ENCODE data around the gene CHRM1. TPM values are rescaled to one million over a fixed set of nuclear protein-coding genes. Genes with fewer than 3 reads are reported as not detected.
"Not testable (repeated sequence)": the region's sequence is repeated elsewhere in the genome, so short reads cannot be mapped to it uniquely, and the experiment has no call there.

CHRM1 gene
- total and polyA plus RNA-seq, 8 donors: 0.34 to 2.3 (median 0.57) TPM

DNA sequence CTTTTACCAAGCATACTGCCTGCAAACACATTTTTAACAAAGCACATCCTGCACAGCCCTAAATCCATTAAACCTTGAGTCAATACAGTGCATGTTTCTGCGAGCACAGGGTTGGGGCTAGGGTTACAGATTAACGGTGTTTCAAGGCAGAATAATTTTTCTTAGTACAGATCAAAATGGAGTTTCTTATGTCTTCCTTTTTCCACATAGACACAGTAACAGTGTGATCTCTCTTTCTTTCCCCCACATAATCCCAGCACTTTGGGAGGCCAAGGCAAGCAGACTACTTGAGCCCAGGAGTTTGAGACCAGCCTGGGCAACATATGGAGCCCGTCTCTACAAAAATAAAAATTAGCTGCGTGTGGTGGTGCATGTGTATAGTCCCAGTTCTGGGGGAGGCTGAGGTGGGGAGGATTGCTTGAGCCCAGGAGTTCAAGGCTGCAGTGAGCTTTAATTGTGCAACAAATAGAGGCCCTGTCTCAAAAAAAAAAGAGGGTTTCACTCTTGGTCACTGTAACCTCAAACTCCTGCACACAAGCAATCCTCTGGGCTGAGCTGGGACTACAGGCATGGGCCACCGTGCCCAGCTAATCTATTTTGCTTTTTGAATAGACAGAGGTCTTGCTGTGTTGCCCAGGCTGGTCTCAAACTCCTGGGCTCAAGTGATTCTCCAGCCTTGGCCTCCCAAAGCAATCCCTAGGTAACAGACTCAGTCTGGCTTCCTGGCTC lies 60.2 kb downstream of the CHRM1 start:
- TF ChIP-seq, protein P1, sequence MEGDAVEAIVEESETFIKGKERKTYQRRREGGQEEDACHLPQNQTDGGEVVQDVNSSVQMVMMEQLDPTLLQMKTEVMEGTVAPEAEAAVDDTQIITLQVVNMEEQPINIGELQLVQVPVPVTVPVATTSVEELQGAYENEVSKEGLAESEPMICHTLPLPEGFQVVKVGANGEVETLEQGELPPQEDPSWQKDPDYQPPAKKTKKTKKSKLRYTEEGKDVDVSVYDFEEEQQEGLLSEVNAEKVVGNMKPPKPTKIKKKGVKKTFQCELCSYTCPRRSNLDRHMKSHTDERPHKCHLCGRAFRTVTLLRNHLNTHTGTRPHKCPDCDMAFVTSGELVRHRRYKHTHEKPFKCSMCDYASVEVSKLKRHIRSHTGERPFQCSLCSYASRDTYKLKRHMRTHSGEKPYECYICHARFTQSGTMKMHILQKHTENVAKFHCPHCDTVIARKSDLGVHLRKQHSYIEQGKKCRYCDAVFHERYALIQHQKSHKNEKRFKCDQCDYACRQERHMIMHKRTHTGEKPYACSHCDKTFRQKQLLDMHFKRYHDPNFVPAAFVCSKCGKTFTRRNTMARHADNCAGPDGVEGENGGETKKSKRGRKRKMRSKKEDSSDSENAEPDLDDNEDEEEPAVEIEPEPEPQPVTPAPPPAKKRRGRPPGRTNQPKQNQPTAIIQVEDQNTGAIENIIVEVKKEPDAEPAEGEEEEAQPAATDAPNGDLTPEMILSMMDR (IDR thresholded peaks at IDR 0.05): no peak
- Histone ChIP-seq H3K4me3 (no peak overlapping the region), H3K36me3 (no peaks in the 10 kb centered on the region), H3K27ac (no peak overlapping the region), H3K9me3 (no peaks in the 10 kb centered on the region), H3K27me3 (no peaks in the 10 kb centered on the region), H3K4me1 (peaks cover 3 to 31% of the 10 kb centered on the region in 2 donors)
- intact Hi-C loops (cut with DNase I): no loop called here
- no peak for ATAC-seq
- DNase-seq: no peak

DNA sequence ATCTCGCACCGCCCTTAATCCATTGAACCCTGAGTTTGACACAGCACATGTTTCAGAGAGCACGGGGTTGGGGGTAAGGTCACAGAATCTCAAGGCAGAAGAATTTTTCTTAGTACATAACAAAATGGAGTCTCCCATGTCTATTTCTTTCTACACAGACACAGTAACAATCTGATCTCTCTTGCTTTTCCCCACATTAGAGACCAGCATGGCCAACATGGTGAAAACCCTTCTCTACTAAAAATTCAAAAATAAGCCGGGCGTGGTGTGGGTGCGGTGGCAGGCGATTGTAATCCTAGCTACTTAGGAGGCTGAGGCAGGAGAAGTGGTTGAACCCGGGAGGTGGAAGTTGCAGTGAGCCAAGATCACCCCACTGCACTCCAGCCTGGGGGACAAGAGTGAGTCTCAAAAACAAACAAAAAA lies 61.9 kb downstream of the CHRM1 start:
- not testable (repeated sequence) for H3K36me3 ChIP-seq, H3K9me3 ChIP-seq, H3K27ac ChIP-seq, H3K4me3 ChIP-seq, ATAC-seq, DNase-seq, H3K27me3 ChIP-seq
- intact Hi-C loops (cut with DNase I): loop anchor here in 1 of 2 donors (10.0 kb wide), 1 partner anchor 64 kb away; the partner anchor contains the start of gene TMEM223
- H3K4me1 ChIP-seq: peaks cover 9 to 38% of the 10 kb centered on the region in 2 donors

Other genes with a start within 250 kb of the CHRM1 start
- gene UQCC3, start 249.7 kb downstream of the CHRM1 start, total RNA-seq: 1 to 10 TPM; 6.6 to 6.7 TPM
- 1 to 10 TPM; 6.2 to 9.0 (median 6.8) TPM for gene UQCC3, start 249.7 kb downstream of the CHRM1 start, polyA plus RNA-seq (ENCODE audit: insufficient read length in 6 of 6)
- gene LBHD1, start 249.1 kb downstream of the CHRM1 start, total RNA-seq: 1 to 10 TPM; 6.0 to 8.2 TPM
- gene LBHD1, start 249.1 kb downstream of the CHRM1 start, polyA plus RNA-seq (ENCODE audit: insufficient read length in 6 of 6): 1 to 10 TPM; 4.4 to 9.9 (median 8.2) TPM
- gene UBXN1, start 242.3 kb downstream of the CHRM1 start, total RNA-seq: 10 to 100 TPM; 67.5 to 74.4 TPM
- gene UBXN1, start 242.3 kb downstream of the CHRM1 start, polyA plus RNA-seq (ENCODE audit: insufficient read length in 6 of 6): 100 to 1,000 TPM; 140 to 169 (median 157) TPM
- 1 to 10 TPM in 1 of 2 donors, under 1 TPM in 1; 0.32 to 2.0 TPM for gene LRRN4CL, start 231.8 kb downstream of the CHRM1 start, total RNA-seq
- 1 to 10 TPM in 1 of 6 donors, under 1 TPM in 5; 0.32 to 1.2 (median 0.69) TPM for gene LRRN4CL, start 231.8 kb downstream of the CHRM1 start, polyA plus RNA-seq (ENCODE audit: insufficient read length in 6 of 6)
- 100 to 1,000 TPM in 1 of 2 donors, 10 to 100 TPM in 1; 77.8 to 109 TPM for gene BSCL2, start 213.9 kb downstream of the CHRM1 start, total RNA-seq
- 10 to 100 TPM; 39.9 to 51.9 (median 46.3) TPM for gene BSCL2, start 213.9 kb downstream of the CHRM1 start, polyA plus RNA-seq (ENCODE audit: insufficient read length in 6 of 6)
- under 1 TPM in 1 of 2 donors, not detected in 1; 0.42 TPM for gene GNG3, start 213.7 kb downstream of the CHRM1 start, total RNA-seq
- 1 to 10 TPM; 1.5 to 1.9 (median 1.6) TPM for gene GNG3, start 213.7 kb downstream of the CHRM1 start, polyA plus RNA-seq (ENCODE audit: insufficient read length in 6 of 6)
- 10 to 100 TPM; 31.8 to 43.2 TPM for gene HNRNPUL2, start 193.9 kb downstream of the CHRM1 start, total RNA-seq
- 10 to 100 TPM; 79.9 to 95.4 (median 91.2) TPM for gene HNRNPUL2, start 193.9 kb downstream of the CHRM1 start, polyA plus RNA-seq (ENCODE audit: insufficient read length in 6 of 6)
- 10 to 100 TPM; 32.2 to 33.0 TPM for gene TTC9C, start 192.9 kb downstream of the CHRM1 start, total RNA-seq
- 10 to 100 TPM; 36.9 to 43.4 (median 39.8) TPM for gene TTC9C, start 192.9 kb downstream of the CHRM1 start, polyA plus RNA-seq (ENCODE audit: insufficient read length in 6 of 6)
- 10 to 100 TPM; 11.2 TPM for gene ZBTB3, start 167.2 kb downstream of the CHRM1 start, total RNA-seq
- gene ZBTB3, start 167.2 kb downstream of the CHRM1 start, polyA plus RNA-seq (ENCODE audit: insufficient read length in 6 of 6): 1 to 10 TPM; 7.3 to 9.6 (median 8.3) TPM
- 10 to 100 TPM; 64.9 to 70.3 TPM for gene POLR2G, start 159.8 kb downstream of the CHRM1 start, total RNA-seq
- gene POLR2G, start 159.8 kb downstream of the CHRM1 start, polyA plus RNA-seq (ENCODE audit: insufficient read length in 6 of 6): 100 to 1,000 TPM; 135 to 159 (median 148) TPM
- 10 to 100 TPM; 14.5 to 24.9 TPM for gene TAF6L, start 150.0 kb downstream of the CHRM1 start, total RNA-seq
- 10 to 100 TPM; 26.6 to 35.2 (median 30.3) TPM for gene TAF6L, start 150.0 kb downstream of the CHRM1 start, polyA plus RNA-seq (ENCODE audit: insufficient read length in 6 of 6)
- gene TMEM179B, start 134.0 kb downstream of the CHRM1 start, total RNA-seq: 10 to 100 TPM; 52.7 to 58.7 TPM
- 10 to 100 TPM; 43.9 to 56.7 (median 49.8) TPM for gene TMEM179B, start 134.0 kb downstream of the CHRM1 start, polyA plus RNA-seq (ENCODE audit: insufficient read length in 6 of 6)
- 10 to 100 TPM; 15.7 to 16.2 TPM for gene TMEM223, start 129.4 kb downstream of the CHRM1 start, total RNA-seq
- 10 to 100 TPM; 19.6 to 26.4 (median 20.7) TPM for gene TMEM223, start 129.4 kb downstream of the CHRM1 start, polyA plus RNA-seq (ENCODE audit: insufficient read length in 6 of 6)
- 10 to 100 TPM; 67.8 to 73.0 TPM for gene NXF1, start 115.9 kb downstream of the CHRM1 start, total RNA-seq
- gene NXF1, start 115.9 kb downstream of the CHRM1 start, polyA plus RNA-seq (ENCODE audit: insufficient read length in 6 of 6): 100 to 1,000 TPM; 118 to 157 (median 134) TPM
- 10 to 100 TPM; 38.9 to 40.5 TPM for gene STX5, start 89.3 kb downstream of the CHRM1 start, total RNA-seq
- gene STX5, start 89.3 kb downstream of the CHRM1 start, polyA plus RNA-seq (ENCODE audit: insufficient read length in 6 of 6): 10 to 100 TPM; 49.5 to 55.7 (median 51.2) TPM
- gene TEX54, start 88.5 kb downstream of the CHRM1 start, total RNA-seq: not detected
- gene TEX54, start 88.5 kb downstream of the CHRM1 start, polyA plus RNA-seq (ENCODE audit: insufficient read length in 6 of 6): under 1 TPM in 2 of 6 donors, not detected in 4; 0.36 to 0.69 TPM
- 10 to 100 TPM; 24.6 to 45.4 TPM for gene WDR74, start 81.8 kb downstream of the CHRM1 start, total RNA-seq
- 10 to 100 TPM; 36.1 to 54.0 (median 43.3) TPM for gene WDR74, start 81.8 kb downstream of the CHRM1 start, polyA plus RNA-seq (ENCODE audit: insufficient read length in 6 of 6)
- gene SLC3A2, start 40.5 kb downstream of the CHRM1 start, total RNA-seq: 100 to 1,000 TPM; 131 to 228 TPM
- 100 to 1,000 TPM; 161 to 223 (median 180) TPM for gene SLC3A2, start 40.5 kb downstream of the CHRM1 start, polyA plus RNA-seq (ENCODE audit: insufficient read length in 6 of 6)
- not detected for gene SLC22A6, start 63.6 kb upstream of the CHRM1 start, total RNA-seq
- under 1 TPM in 5 of 6 donors, not detected in 1; 0.08 to 0.34 (median 0.14) TPM for gene SLC22A6, start 63.6 kb upstream of the CHRM1 start, polyA plus RNA-seq (ENCODE audit: insufficient read length in 6 of 6)
- not detected for gene SLC22A8, start 94.5 kb upstream of the CHRM1 start, total RNA-seq
- gene SLC22A8, start 94.5 kb upstream of the CHRM1 start, polyA plus RNA-seq (ENCODE audit: insufficient read length in 6 of 6): under 1 TPM in 5 of 6 donors, not detected in 1; 0.17 to 0.54 (median 0.37) TPM
- gene SLC22A24, start 222.9 kb upstream of the CHRM1 start, total RNA-seq: not detected
- gene SLC22A24, start 222.9 kb upstream of the CHRM1 start, polyA plus RNA-seq (ENCODE audit: insufficient read length in 6 of 6): not detected